ENCODE results near the gene CD27. TPM values are rescaled to one million over a fixed set of nuclear protein-coding genes. Genes with fewer than 3 reads are reported as not detected.
"Not testable (repeated sequence)": the region's sequence is repeated elsewhere in the genome, so short reads cannot be mapped to it uniquely, and the experiment has no call there.

Gene CD27
- total and polyA plus RNA-seq, 3 experiments from 2014 or later, result 110 to 470 (median 111) TPM

GRCh38 chr12:6426882-6427671, 17.7 kb upstream of the CD27 start:
- peak overlapping the region; percentile 0 for H3K4me3 ChIP-seq (ENCODE audit: low read length)
- ChIA-PET CTCF (interaction anchor here (1.4 to 7.7 kb wide), 8 partner anchors 12 to 126 kb away, joined by 3 to 107 read pairs (median 40); partner anchors contain the start of genes TAPBPL and VAMP1), POLR2A (interaction anchor here (0.6 to 2.0 kb wide), 7 partner anchors 15 to 132 kb away, joined by 3 to 7 read pairs (median 4); partner anchors contain the start of genes CD27 and TAPBPL)
- Mint-ChIP-seq H3K27ac (peak overlapping the region; percentile 92 to 98 (median 96)), H3K9me3 (no peaks in the 10 kb centered on the region), H3K27me3 (no peaks in the 10 kb centered on the region), H3K4me3 (peak overlapping the region; percentile 36 to 90 (median 72)), H3K4me1 (peaks cover 55 to 58% (median 55%) of the 10 kb centered on the region in 3 donors), H3K36me3 (no peaks in the 10 kb centered on the region)
- DNase-seq, result peak; percentile 56 to 92 (median 80)
- H3K27me3 ChIP-seq (ENCODE audit: insufficient read depth, low read length, poor library complexity, severe bottlenecking), result no peaks in the 10 kb centered on the region
- no peaks in the 10 kb centered on the region for H3K9me3 ChIP-seq (ENCODE audit: low read length)
- peak overlapping the region; percentile 69 for H3K27ac ChIP-seq (ENCODE audit: low read depth, low read length)
- H3K4me1 ChIP-seq (ENCODE audit: insufficient read depth, low read length), result peaks cover 61% of the 10 kb centered on the region
- no peaks in the 10 kb centered on the region for H3K36me3 ChIP-seq (ENCODE audit: insufficient read depth, low read length)

GRCh38 chr12:6427796-6428195, 17.0 kb upstream of the CD27 start:
- ChIA-PET POLR2A (interaction anchor here (0.7 to 1.0 kb wide), 5 partner anchors 15 to 60 kb away, joined by 3 to 4 read pairs (median 4); partner anchors contain the start of gene CD27), CTCF (interaction anchor here (1.4 to 7.7 kb wide), 6 partner anchors 11 to 111 kb away, joined by 3 to 107 read pairs (median 67); partner anchors contain the start of gene VAMP1)
- not testable (repeated sequence) for H3K27me3 ChIP-seq (ENCODE audit: insufficient read depth, low read length, poor library complexity, severe bottlenecking); H3K9me3 Mint-ChIP-seq; DNase-seq; H3K27me3 Mint-ChIP-seq; H3K36me3 Mint-ChIP-seq; H3K9me3 ChIP-seq (ENCODE audit: low read length); H3K36me3 ChIP-seq (ENCODE audit: insufficient read depth, low read length)
- Histone ChIP-seq H3K27ac (ENCODE audit: low read depth, low read length) (peak overlapping the region; percentile 69), H3K4me1 (ENCODE audit: insufficient read depth, low read length) (peaks cover 66% of the 10 kb centered on the region), H3K4me3 (ENCODE audit: low read length) (peak overlapping the region; percentile 0)
- H3K4me1 Mint-ChIP-seq, result peaks cover 57 to 62% (median 59%) of the 10 kb centered on the region in 3 donors
- peak overlapping the region in 2 of 7 donors; percentile 66 to 90 for H3K4me3 Mint-ChIP-seq
- peak overlapping the region in 7 of 8 donors; percentile 92 to 98 (median 97) for H3K27ac Mint-ChIP-seq

- ChIA-PET POLR2A (interaction anchor here (1.0 kb wide), 1 partner anchor 14 kb away, joined by 3 read pairs; no protein-coding TSS in a partner anchor), CTCF (interaction anchor here (1.0 to 7.7 kb wide), 5 partner anchors 11 to 111 kb away, joined by 3 to 107 read pairs (median 53); partner anchors contain the start of gene VAMP1)
- no peaks in the 10 kb centered on the region for H3K9me3 ChIP-seq (ENCODE audit: low read length)
- H3K9me3 Mint-ChIP-seq, result no peaks in the 10 kb centered on the region
- no peak overlapping the region for H3K27ac ChIP-seq (ENCODE audit: low read depth, low read length)
- H3K4me1 ChIP-seq (ENCODE audit: insufficient read depth, low read length), result peaks cover 69% of the 10 kb centered on the region
- H3K27me3 Mint-ChIP-seq, result no peaks in the 10 kb centered on the region
- H3K4me3 ChIP-seq (ENCODE audit: low read length), result no peak overlapping the region
- no peaks in the 10 kb centered on the region for H3K36me3 Mint-ChIP-seq
- no peaks in the 10 kb centered on the region for H3K27me3 ChIP-seq (ENCODE audit: insufficient read depth, low read length, poor library complexity, severe bottlenecking)
- H3K4me1 Mint-ChIP-seq, result peaks cover 60 to 66% (median 62%) of the 10 kb centered on the region in 3 donors
- no peaks in the 10 kb centered on the region for H3K36me3 ChIP-seq (ENCODE audit: insufficient read depth, low read length)
- peak overlapping the region in 7 of 8 donors; percentile 21 to 93 (median 63) for H3K27ac Mint-ChIP-seq
- DNase-seq, result no peak
- peak overlapping the region in 1 of 7 donors; percentile 27 for H3K4me3 Mint-ChIP-seq
These were observed 16.4 kb upstream of the CD27 start for GRCh38 chr12:6428326-6428725.

GRCh38 chr12:6430124-6430989, 14.4 kb upstream of the CD27 start:
- peak overlapping the region in 6 of 7 donors; percentile 3 to 72 (median 50) for H3K4me3 Mint-ChIP-seq
- H3K4me3 ChIP-seq (ENCODE audit: low read length), result no peak overlapping the region
- peak in 2 of 5 donors; percentile 25 to 68 for DNase-seq

GRCh38 chr12:6432991-6433390, 11.8 kb upstream of the CD27 start:
- Mint-ChIP-seq H3K9me3 (no peaks in the 10 kb centered on the region), H3K4me3 (peak overlapping the region in 5 of 7 donors; percentile 2 to 48 (median 15)), H3K27me3 (no peaks in the 10 kb centered on the region), H3K4me1 (peaks cover 45 to 47% (median 45%) of the 10 kb centered on the region in 3 donors), H3K27ac (peak overlapping the region in 6 of 8 donors; percentile 70 to 90 (median 80)), H3K36me3 (no peaks in the 10 kb centered on the region)
- no peaks in the 10 kb centered on the region for H3K27me3 ChIP-seq (ENCODE audit: insufficient read depth, low read length, poor library complexity, severe bottlenecking)
- H3K9me3 ChIP-seq (ENCODE audit: low read length), result no peaks in the 10 kb centered on the region
- no peak overlapping the region for H3K27ac ChIP-seq (ENCODE audit: low read depth, low read length)
- CTCF ChIA-PET, result interaction anchor here (4.0 to 4.7 kb wide), 3 partner anchors 9 to 33 kb away, joined by 15 to 23 read pairs (median 21); no protein-coding TSS in a partner anchor
- peaks cover 44% of the 10 kb centered on the region for H3K4me1 ChIP-seq (ENCODE audit: insufficient read depth, low read length)
- H3K4me3 ChIP-seq (ENCODE audit: low read length), result no peak overlapping the region
- POLR2A ChIA-PET, result interaction anchor here (1.0 to 2.8 kb wide), 4 partner anchors 11 to 38 kb away, joined by 3 to 23 read pairs (median 4); partner anchors contain the start of genes CD27, TAPBPL and VAMP1
- DNase-seq, result peak in 2 of 5 donors; percentile 28 to 37
- no peaks in the 10 kb centered on the region for H3K36me3 ChIP-seq (ENCODE audit: insufficient read depth, low read length)

More at GRCh38 chr12:6430124-6430989, 14.4 kb upstream of the CD27 start:
- Mint-ChIP-seq H3K36me3 (no peaks in the 10 kb centered on the region), H3K4me1 (peaks cover 65 to 67% (median 67%) of the 10 kb centered on the region in 3 donors), H3K27me3 (no peaks in the 10 kb centered on the region), H3K27ac (peak overlapping the region in 7 of 8 donors; percentile 11 to 83 (median 63)), H3K9me3 (no peaks in the 10 kb centered on the region)
- Histone ChIP-seq H3K27ac (ENCODE audit: low read depth, low read length) (peak overlapping the region; percentile 13), H3K36me3 (ENCODE audit: insufficient read depth, low read length) (no peaks in the 10 kb centered on the region), H3K9me3 (ENCODE audit: low read length) (no peaks in the 10 kb centered on the region), H3K4me1 (ENCODE audit: insufficient read depth, low read length) (peaks cover 70% of the 10 kb centered on the region), H3K27me3 (ENCODE audit: insufficient read depth, low read length, poor library complexity, severe bottlenecking) (no peaks in the 10 kb centered on the region)
- CTCF ChIA-PET, result interaction anchor here (1.3 kb wide), 1 partner anchor 126 kb away, joined by 3 read pairs; no protein-coding TSS in a partner anchor
- POLR2A ChIA-PET, result no interaction called here

- H3K9me3 ChIP-seq (ENCODE audit: low read length), result no peaks in the 10 kb centered on the region
- peaks cover 43% of the 10 kb centered on the region for H3K4me1 ChIP-seq (ENCODE audit: insufficient read depth, low read length)
- Mint-ChIP-seq H3K4me3 (peak overlapping the region; percentile 31 to 73 (median 63)), H3K4me1 (peaks cover 40 to 43% (median 42%) of the 10 kb centered on the region in 3 donors), H3K9me3 (no peaks in the 10 kb centered on the region), H3K27ac (peak overlapping the region; percentile 79 to 96 (median 89)), H3K27me3 (no peaks in the 10 kb centered on the region), H3K36me3 (no peaks in the 10 kb centered on the region)
- peak in 4 of 5 donors; percentile 17 to 66 (median 44) for DNase-seq
- H3K27ac ChIP-seq (ENCODE audit: low read depth, low read length), result peak overlapping the region; percentile 11
- no peaks in the 10 kb centered on the region for H3K27me3 ChIP-seq (ENCODE audit: insufficient read depth, low read length, poor library complexity, severe bottlenecking)
- ChIA-PET POLR2A (interaction anchor here (0.7 to 2.8 kb wide), 11 partner anchors 9 to 102 kb away, joined by 3 to 23 read pairs (median 4); partner anchors contain the start of genes CD27, TAPBPL and VAMP1), CTCF (interaction anchor here (1.0 to 4.7 kb wide), 12 partner anchors 9 to 124 kb away, joined by 3 to 23 read pairs (median 5); partner anchors contain the start of genes CD27, TAPBPL and VAMP1)
- H3K4me3 ChIP-seq (ENCODE audit: low read length), result no peak overlapping the region
- H3K36me3 ChIP-seq (ENCODE audit: insufficient read depth, low read length), result no peaks in the 10 kb centered on the region
These were observed 10.3 kb upstream of the CD27 start for GRCh38 chr12:6434205-6435140.

Data from CD8-positive, alpha-beta memory T cell (primary cell).